HG02610 (cell line): ENCODE measurements around the gene PLCH2.

Experiments used
- ATAC-seq: cut with Tn5 transposase; IDR thresholded peaks from one replicate; pipeline ENCODE4 v1.9.1; 2021; ENCODE audit warnings: mild to moderate bottlenecking, moderate library complexity; ENCODE audit not compliant: unreplicated experiment

Gene PLCH2

DNA sequence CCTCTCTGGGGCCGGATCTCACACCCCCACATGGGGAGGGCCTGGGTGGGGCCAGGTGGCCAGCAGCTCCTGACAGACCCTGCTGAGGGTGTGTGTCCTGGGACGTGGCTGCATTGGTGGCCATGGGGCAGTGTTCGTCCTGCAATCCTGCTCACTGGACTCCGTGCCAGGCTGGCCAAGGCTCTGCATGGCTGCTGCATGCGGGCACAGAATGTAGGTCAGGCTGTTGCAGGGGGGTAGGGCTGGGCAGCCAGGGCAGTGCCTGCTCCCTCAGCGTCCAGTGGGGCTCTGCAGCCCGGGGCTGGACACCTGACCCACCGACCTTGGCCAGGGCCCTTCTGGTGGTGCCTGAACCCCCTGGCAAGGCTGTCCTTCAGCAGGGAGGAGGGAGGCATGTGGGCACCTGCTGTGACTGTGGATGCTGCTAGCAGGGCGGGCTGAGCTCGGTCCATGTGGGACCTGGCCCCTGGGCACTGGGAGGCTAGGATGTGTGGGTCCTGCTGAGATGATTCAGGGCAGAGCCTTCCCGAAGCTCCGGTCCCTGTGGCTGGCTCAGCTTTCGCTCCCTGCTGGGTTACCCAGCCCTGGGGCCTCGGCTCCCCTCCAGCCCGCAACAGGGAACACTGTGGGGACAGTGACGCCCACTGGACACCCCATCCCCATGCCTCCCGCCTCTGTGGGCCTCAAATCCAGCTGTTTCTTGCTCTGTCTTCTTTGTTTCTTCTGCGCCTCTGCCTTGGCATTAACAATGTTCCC, 14.9 kb upstream of the PLCH2 start:
- ATAC-seq, result no peak

DNA sequence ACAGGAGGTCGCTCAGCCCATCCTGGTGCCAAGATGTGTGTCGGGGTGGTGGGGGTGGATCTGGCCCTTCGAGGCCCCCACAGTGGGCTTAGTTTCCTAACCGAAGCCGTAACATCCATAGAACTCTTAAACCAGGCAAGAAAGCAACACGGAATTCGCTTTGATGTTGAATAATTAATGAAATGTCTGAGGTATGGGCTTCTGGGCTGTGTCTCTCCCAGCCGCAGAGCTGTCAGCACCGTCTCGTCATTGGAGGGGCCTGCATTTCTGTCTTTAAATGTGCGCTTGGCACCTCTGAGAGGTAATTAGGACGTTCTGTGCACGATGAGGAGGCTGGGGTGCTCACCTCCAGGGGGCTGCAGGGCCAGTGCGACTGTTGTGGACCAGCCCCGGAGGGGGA, 13.3 kb upstream of the PLCH2 start:
- ATAC-seq, result no peak

DNA sequence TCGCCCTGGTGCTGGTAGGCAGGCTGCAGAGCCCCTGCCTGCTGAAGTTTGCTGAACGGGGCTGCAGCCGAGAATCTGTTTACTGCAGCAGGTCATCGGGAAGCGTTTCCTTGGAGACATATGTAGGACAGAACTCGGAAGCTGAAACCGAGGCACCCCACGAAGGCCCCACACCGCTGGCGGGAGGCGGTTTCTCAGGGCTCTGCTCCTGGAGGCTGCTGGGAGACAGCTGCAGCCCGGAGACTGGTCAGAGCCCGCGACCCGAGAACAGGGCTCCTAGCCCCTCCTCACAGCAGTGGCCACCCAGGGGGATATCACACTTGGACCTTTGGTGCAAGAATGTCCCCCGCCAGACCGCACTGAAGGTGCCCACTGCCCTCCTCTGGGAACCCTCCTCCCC, 12.7 kb upstream of the PLCH2 start:
- ATAC-seq, result no peak

DNA sequence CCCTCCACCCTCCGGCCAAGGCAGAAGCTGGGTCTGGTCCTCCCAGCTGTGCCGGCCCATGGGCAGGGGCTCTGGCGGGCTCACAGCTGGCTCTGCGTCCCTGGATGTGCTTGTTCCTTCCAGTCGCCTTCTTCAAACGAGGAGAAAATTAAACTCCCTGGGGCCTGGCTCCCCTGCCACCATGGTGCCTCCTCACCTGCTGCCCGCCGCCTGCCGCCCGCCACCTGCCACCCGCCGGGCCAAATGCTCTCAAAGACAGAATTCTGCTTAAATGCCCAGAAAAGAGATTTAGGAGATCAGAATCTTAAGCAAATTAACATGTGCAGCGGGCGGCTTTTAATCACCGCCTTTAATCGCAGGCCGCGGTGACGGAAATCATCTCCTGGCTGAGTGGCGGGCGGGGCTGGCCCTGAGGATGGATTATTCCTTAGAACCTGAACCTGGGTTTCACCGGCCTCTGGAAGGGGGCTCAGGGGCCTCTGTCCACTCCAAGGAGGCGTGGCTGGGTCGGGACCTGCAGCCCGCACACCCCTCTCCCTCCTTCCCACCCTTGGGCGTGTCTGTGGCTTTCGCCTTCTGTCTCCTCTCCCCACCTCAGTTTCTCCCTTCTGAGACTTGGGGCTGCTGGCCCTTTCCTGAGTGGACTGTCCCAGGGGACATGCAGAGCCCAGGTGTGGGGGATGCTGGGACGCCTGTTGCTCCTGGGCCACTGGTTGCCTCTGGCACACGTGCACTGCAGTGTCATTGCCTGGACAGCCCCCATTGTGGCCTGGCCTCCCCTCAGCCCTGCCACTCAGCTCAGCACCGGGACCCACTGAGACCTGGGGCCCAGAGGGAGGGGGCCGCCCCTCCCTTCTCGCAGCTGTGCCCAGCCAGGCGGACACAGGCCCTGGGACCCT, 10.5 kb upstream of the PLCH2 start:
- no peak for ATAC-seq

DNA sequence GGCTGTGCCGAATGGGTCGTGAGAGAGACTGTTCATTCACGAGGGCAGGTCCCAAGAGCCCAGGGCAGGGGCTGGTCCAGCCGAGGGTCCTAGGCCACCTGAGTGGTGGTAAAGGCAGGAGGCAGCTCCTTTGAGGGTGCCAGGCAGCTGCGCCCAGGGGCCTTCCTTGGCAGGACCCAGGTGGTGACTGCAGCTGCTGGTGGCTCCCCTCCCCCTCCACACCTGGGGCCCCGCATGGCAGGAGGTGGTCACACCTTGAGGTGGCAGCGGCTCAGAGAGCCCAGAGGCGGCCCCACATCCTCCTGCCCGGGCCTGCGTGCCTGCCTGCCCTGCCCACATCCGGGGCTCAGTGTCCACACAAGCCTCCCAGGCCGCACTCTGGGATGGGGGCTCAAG, 9.8 kb upstream of the PLCH2 start:
- ATAC-seq, result no peak

DNA sequence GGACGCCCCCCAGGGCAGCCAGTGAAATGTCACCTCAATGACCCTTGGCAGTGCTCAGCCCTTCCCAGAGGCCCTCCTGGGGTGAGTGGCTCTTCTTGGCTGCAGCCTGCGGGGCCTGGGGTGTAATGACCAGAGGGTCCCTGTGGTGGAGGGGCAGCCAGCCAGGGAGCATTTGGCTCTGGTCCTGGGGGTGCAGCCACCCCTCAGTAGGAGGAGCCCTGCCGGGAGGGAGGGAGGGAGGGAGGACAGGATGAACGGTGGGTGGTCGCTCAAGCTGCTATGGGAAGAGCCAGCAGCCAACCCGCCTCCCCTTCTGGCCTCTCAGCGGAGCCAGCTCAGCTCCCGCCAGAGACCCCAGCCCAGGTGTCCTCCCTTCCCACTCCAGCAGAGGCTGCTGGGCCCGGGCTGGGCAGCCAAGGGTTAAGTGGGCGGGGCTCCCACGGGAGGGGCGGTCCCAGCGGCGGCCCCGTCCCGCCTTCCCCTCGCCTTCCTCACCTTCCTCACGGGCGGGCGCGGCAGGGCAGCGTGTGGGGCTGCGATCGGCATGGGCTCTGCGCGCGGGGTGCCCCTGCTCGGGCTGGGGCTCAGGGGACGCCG, 9.0 kb upstream of the PLCH2 start:
- ATAC-seq, result no peak

DNA sequence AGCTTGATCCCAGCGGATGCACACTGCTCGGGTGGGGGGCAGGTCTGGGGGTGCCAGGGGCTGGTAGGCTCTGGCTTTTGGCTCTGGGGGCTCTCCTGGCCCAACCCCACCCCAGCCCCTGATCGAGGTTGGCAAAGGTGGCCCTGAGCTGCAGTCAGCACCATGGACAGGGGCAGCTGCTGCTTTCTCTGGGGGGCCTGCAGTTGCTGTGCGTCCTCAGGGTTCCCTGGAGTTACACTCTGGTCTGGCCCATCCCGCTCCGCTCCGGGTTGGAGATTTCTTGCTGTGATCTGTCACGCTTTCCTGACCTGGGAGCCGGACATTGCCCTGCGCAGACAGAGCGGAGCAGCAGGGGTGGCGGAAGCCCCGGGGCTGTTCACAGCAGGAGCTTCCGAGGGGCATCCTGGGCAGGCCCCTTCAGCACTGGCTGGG, 8.0 kb upstream of the PLCH2 start:
- ATAC-seq, result no peak

DNA sequence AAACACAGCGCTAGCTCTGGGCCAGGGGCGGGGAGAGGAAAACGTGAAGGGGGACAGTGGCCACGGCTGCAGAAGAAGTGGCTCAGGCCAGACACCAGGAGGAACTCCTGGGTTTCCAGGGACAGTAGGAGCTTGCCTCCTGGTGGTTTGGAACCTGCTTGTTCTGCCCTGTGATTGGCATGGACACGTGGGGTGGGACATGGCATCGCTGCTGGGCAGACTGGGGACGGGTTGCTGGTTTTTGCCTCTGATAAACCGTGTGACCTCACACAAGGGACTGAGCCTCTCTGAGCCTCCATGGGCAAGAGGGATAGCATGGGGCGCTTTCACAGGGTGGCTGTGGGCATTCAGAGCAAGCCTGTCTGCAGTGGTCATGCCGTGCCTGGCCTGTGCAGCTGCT, 7.5 kb upstream of the PLCH2 start:
- ATAC-seq, result no peak

DNA sequence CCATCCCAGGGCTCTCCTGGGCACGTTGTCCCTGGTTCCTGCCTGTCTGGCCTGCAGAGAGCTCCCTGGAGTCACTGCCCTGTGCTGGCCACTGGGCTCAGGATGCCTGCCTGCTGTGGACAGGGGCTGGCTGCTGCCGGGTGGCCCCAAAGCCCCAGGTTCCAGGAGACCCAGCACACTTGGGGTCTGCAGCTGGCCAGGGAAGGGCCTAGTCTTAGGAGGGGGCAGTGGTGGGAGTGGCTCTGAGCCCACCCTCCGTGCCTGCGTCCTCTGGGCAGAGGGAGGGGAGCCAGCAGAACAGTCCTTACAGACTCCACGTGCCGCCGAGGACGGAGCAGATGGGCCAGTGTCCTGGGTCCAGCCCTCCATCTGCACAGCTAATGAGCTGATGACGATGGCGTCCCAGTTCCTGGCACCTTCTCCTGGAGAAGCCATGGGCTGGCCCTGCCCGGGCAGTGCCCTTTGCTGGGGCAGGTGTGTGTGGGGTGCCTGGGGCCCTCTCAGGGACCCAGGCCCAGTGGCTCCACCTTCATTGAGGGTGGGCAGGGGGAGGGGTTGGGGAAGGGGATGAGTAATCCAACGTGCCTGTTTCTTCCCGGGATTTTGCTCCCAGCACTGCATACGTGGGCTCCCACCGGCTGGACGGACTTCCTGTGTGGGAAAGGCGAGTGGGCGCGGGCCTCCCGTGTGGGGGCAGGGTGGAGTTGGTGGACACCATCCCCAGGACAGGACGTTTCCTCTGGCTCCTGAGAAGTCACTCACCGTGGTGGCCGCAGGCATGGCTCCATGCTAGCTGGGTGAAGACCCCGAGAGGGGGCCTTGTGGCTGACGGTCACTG, 6.8 kb upstream of the PLCH2 start:
- ATAC-seq, result no peak

DNA sequence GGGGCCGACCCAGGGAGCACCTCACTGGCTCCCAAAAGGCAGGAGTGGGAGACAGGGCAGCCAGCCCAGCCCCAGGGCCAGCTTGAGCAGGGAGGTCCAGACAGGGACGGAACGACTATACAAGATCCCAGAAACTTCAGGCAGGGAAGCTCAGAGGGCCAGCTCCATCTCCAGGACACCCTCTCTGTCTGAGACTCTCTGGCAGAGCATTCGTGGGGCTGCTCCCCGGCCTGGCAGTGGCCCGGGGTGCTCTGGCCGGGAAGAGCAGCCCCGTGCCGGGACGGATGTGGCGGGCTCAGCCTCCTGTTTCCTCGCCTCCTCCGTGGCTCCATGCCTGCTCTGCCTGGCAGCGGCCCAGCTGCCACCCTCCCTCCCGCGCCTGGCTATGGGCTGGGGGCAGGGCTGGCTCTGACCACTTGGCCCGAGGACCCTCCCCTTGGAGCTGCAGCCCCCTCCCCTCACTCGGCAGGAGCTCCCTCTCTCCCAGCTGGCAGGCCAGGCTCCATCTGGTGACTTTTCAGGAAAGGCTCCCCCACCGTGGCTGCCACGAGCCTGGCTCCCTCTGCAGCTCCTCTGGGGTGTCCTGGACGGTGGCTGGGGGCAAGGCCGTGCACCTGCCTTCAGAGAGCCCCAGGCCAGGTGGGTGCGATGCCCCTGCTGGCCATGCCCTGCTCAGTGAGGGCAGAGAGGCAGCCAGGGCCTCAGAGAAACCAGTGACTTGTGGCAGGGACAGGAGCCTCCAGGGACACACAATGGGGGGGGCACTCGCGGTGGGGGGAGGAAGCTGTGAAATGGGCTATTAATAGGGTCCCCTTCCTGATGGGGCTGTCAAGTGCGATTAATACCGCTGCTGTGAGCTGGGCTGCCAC, 5.6 kb upstream of the PLCH2 start:
- ATAC-seq, result no peak

DNA sequence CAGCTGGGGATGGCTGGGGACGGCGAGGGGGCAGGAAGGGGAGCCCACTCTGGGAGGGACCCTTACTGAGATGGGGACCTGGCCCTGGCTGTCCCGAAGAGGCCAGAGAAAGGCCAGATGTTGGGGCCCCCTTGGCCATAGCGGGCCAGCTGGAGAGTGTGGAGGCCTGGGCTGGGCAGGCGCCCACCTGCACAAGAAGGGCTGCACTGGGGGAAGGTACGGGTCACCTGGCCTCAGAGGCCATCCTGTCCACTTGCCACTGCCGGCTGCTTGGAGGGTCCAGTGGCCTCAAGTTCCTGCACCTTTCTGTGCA, 5.0 kb upstream of the PLCH2 start:
- ATAC-seq, result no peak

DNA sequence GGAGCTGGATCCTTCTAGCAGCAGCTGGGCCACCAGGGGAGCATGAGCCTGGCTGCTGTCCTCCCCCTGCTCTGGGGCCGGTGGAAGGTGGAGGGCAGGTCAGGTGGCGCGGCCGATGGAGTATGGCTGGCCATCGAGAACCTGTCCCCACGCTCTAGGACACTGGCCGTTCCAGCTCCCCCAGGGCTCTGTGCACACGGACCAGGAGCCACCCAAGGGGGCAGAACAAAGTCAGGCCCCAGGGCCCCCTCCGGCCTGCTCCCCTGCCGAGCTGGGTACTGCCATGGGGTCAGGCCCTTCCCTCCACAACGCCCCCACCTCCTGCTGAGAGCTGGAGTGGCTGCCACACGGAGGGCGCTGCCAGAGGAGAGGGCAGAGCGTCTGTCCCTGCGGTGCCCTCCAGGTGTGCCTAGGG, 4.5 kb upstream of the PLCH2 start:
- ATAC-seq, result no peak

DNA sequence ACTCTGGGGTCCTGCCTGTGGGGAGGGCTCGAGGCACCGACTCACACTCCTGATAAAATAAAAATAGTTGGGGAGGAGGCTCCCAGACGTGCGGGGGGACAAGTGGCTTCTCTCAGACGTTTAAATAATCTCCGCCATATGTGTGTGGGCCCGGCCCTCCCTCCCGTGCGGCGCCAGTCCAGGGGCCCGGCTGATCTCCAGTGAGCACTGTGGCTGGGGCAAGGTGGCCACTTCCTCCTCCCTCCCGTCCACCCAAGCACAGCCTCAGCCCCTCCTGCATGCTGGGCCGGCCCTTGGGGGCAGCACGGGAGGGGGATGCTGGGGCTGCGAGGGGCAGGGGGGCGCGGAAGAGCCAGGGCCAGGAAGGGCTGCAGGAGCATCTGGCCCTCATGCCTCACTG, 4.0 kb upstream of the PLCH2 start:
- no peak for ATAC-seq

DNA sequence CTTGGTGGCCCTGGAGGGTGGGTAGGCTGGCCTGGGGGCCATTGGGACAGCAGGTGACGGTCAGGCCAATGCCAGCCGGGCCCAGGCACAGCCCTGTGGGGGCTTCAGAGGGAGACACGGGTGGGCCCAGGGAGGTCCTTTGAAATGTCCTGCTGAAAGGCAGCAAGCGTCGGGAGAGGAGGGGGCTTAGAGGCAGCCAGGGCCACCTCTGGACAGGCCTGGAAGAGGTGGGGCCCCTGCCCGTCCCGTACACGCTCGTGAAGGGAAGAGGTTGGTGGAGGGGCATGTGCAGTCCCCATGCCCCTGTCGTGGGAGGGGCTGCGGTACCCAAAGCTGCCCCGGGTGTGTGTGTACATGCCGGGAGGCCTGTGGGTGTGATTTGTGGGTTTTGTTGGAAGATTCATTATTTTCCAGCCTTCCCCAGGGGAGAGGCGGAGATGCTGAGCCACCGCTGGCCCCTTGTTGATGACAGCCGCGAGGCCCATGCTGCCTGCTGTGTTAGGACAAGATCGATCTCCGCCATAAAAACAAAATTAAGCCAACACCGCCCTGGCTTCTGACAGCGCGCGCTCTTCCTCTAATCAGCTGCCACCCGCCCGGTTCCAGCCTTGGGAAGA, 3.4 kb upstream of the PLCH2 start:
- ATAC-seq, result no peak

DNA sequence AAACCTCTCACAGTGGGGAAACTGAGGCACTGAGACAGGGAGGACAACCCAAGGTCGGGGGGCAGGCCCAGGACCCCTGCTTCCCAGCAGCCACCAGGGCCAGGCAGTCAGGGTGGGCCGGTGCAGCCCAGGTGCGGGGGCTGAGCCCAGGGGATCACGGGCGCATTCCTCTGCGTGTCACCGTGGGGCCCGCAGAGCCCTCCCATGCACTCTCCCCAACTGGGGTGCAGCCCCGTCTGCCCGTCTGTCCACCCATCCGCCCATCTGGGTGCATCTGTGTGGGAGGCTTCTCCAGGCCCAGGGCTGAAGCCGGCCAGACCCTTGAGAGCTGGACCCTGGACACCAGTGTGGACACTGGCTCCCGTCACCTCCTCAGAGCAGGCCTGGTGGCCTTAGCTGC, 2.9 kb upstream of the PLCH2 start:
- ATAC-seq, result no peak

DNA sequence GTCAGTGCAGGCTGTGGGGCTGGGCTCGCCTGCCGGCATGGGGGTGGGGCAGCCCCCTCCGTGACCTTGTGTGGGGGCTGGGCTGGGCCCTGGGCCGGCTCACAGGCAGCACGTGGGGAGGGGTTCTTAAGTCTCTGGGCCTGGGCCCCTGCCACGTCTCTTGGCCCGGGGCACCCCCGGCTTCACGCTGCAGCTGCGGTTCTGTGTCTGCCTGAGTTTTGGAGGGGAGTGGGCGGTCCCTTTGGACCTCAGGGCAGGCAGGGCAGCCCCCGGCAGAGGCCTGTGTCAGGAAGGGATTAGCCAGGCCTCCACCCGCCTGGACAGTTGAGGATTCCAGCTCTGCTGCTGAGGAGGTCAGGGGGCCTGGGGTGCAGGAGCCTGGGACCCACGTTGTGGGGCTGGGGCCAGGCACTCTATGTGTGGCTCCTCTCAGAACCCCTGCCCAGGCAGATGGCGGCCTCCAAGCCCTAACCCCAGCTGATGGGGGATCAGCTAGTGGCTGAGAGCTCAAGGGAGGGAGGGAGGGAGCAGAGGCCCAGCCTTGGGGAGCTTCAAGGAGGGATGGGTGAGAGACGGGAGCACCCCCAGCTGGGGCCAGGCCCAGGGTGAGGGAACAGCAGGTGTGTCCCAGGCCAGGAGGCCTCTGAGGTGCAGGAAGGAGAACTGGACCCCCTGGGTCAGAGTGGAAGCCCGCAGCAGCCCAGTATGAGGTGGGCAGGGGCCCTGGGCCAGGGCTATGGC, 1.8 kb upstream of the PLCH2 start:
- ATAC-seq, result no peak

DNA sequence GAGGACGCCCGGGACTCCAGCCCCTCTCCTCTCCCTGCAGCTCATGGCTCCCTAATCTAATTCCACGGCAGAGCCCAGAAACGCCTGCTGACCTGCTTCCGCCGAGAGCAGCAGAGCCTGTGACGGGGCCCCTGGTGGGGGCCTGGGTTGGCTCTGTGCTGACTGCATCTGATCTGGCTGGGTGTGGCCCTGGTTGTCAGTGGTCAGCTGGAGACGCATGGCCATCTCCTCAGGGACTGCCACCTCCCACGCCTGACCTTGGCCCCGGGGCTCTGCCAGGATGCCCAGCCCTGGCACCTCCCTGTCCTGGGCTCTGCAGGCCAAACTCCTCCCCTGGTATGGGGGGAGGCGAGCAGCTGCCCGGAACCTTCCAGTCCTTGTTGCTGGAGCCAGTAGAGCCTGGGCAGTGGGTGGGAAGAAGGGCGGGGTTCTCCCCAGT, 1.1 kb upstream of the PLCH2 start:
- ATAC-seq, result no peak

DNA sequence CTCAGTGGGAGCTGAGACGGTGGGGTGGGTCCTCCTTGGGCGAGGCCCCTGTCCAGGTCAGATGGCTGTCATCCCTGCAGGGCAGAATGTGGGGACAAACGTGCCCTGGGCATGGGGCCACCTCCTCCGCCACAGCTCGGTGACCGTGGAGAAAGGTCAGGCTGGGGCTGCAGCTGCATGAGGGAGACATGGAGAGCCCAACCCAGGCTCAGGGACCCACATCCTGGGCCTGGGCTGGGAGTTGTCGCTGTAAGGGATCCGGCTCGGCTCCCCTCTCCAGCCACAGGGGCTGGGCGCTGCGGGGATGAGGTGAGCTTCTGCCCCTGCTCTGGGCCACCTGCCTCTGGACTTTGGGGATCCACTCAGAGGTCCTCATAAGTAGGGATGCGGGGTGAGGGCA, 518 bp upstream of the PLCH2 start:
- no peak for ATAC-seq

DNA sequence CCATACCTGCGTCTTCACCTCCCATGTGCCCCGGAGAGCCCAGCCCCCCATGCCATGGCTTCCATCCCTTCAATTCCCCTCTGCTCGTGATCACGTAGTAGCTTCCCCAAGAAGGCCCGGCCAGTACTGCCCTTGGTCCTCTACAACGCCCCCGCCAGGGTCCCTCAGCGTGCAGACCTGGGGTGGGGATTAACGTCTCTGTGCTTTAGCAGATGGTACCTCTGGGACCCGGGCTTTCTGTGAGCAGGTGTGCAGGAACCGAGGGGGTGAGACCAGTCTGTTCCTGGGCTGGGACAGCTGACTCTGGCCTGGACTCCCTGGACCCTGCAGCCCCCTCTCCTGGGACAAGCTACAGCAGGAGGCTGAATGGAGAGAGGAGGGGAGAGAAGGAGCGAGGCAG, 1.2 kb downstream of the PLCH2 start:
- ATAC-seq, result no peak
